HG03097 (cell line): ENCODE data around the gene CDH5.

Source experiments
- ATAC-seq: cut with Tn5 transposase; IDR thresholded peaks from one replicate; pipeline ENCODE4 v1.9.1; 2021; ENCODE audit not compliant: unreplicated experiment, low FRiP score

Gene CDH5

GRCh38 chr16:66409156-66409555 is 42.7 kb downstream of the CDH5 start:
- no peak for ATAC-seq

GRCh38 chr16:66412182-66412581 is 45.7 kb downstream of the CDH5 start:
- no peak for ATAC-seq

DNA sequence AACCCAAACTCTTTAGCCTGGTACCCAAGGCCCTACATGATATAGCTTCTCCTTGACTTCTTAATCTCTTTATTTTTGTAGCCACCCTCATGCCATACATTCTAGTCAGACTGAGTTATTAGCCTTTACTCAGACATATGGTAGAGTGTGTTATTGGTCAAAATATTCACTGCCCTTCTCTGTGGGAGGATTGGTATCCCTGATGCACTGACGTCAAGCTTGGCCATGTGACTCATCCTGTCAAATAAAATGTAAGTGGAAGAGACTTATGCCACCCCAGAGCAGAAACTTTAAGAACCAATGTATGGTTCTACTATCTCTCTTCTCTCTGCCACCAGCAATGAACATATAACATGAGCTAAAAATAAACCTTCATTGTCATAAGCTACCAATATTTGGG is 48.4 kb downstream of the CDH5 start:
- ATAC-seq = no peak

DNA sequence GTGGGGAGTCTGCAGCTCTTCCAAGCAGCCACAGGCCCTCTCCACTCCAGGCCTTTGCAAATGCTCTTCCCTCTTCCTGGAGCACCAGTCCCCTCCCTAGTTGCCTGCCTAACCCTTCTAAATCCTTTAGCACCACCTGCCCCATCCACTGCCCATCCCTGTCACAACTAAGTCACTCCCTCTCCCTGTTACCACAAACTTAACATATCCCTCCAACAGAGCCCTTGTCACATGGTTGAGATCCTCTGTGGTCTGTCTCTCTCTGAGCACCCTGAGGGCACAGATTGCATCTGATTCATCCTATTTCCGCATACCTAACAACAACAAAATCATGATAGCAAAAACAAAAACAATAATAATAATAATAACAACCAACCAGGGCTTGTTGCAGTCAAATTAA is 49.6 kb downstream of the CDH5 start:
- no peak for ATAC-seq

- ATAC-seq = no peak
Observed at GRCh38 chr16:66416939-66417700, 50.6 kb downstream of the CDH5 start.

GRCh38 chr16:66418165-66418962 is 51.9 kb downstream of the CDH5 start:
- ATAC-seq = no peak

- ATAC-seq = no peak
Observed at GRCh38 chr16:66419527-66419926, 53.0 kb downstream of the CDH5 start.

DNA sequence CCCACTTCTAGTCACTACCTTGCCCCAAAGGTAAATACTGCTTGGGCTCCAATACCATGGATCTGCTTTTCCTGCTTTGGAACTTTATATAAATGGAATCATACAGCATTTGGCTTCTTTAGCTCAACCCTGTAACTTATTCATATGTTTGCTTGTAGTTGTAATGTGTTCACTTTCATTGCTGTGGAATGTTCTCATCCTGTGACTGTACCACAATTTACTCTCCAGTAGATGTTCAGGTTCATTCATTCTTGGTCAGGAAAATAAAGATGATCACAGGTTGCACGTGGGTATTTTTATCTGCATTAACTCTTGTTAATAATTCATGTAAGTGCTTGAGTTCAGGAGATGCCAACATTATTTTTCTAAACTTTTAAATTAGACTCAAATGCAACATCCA is 53.9 kb downstream of the CDH5 start:
- ATAC-seq = no peak

DNA sequence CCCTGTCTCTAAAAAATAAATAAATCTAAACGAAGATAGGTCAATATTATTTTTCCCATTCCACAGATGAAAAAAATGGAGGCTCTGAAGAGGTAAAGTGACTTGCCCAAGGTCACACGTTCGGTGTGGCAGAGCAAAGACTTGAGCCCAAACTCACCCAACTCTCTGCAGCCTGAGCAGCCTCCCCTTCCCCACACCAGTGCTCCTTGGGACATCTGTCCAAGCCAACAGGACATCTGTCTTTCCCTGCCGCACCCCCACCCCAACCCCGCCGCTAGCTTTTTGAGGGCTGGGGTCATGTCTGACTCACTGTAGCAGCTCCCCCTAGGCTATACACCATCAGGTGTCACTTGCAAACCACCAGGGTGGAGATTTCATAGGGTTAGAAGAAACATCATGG is 55.4 kb downstream of the CDH5 start:
- no peak for ATAC-seq

DNA sequence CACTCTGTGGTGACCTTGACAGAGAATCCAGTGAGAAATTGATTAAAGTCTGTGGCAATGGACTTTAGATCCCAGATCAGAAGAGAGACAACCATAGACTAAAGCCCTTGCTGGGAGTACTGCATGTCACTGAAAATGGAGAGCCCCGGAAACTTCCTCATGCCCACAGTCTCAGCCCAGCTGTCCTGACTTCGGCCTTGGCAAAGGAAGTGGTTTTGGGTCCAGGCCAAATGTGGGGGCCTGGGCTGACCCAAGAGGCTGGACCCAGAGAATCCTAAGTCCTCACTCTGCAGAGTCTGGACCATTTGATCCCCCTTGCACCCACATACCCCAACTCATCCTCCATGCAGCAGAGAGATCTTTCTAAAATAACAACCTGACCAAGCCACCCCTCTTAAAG is 55.9 kb downstream of the CDH5 start:
- no peak for ATAC-seq

GRCh38 chr16:66423177-66423576 is 56.7 kb downstream of the CDH5 start:
- no peak for ATAC-seq

GRCh38 chr16:66425651-66426050 is 59.2 kb downstream of the CDH5 start:
- no peak for ATAC-seq

DNA sequence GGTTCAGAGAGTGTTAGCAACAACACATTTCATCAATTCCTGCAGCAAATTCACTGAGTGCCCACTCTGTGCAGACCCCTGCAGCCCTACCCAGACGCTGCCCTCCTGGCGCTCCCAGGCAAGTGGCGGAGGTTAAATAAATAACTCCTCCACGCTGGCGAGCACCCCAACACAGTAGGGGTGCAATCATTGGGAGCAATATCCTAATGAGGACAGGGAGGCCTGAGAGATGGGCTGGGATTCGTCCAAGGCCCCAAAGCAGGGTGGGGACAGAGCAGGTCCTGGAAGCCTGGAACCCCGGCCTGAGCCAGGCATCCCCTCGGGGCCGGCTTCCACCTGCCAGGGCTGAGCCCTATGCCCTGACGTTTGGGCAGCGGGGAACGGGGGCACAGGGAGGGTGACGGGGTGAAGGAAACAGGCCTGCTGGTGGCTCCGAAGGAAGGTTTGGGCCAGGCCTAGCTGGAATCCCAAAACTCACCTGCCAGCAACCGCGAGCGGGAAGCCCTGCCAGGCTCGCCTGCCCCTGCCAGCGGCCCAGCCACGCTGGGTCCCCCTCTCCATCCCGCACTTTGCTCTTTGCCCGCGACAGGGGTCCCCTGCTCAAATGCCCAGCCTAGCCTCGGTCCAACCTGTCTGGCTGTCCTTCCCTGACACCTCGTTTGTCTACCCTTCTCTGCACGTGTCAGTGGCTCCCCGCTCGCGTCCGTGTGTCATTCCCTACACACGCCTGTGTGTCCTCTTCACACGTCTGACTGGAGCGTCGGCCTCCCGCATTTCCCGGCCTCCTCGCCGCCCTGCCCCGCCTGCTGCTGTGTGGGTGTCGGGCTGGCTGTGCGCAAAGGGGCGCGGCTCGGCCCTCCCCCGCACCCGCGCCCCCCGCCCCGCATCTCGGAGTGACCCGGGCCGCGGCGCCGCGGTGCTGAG is 59.9 kb downstream of the CDH5 start:
- no peak for ATAC-seq

DNA sequence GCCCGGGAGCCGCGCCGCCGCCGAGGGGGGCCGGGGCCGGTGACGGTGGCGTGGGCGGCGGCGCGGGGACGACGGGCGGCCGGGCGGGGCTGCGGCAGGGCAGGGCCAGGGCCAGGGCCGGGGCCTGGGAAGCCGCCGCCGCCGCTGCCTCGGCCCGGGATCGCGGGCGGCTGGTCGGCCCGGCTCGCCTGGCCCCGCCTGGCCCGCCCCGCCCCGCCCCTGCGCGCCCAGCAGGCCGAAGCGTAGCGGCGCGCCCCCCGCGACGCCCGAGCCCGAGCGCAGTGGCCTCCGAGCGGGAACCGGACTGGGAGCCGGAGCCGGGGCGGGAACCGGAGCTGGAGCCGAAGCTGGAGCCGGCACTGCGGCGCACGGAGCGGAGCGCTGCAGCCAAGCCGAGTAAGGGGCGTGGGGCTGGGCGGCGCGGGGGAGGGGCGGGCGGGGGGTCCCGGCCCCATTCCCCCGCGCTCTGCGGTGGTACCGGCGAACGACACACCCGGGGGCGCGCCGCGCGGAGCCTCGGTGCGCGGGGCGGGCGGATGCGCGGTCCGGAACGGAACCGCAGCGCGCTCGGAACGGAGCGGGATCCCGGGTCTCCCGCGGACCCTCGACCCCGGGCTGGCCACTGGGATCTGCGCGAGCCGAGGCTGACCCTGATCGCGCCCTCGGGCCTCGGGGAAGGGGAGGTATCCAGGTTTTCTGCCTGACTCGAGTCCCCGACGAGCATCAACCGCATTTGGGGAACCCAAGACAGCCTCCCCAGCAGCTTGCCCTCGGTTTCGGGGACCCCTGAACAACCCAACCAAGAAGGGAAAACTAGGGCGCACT is 60.8 kb downstream of the CDH5 start, which contains the start of gene BEAN1:
TSS of gene BEAN1 (plus strand) at position 260 of the 825 bp plus-strand sequence. CDS start 10,382 bp downstream, outside the sequence.
- ATAC-seq = no peak

GRCh38 chr16:66427871-66428681 is 61.6 kb downstream of the CDH5 start:
- no peak for ATAC-seq

DNA sequence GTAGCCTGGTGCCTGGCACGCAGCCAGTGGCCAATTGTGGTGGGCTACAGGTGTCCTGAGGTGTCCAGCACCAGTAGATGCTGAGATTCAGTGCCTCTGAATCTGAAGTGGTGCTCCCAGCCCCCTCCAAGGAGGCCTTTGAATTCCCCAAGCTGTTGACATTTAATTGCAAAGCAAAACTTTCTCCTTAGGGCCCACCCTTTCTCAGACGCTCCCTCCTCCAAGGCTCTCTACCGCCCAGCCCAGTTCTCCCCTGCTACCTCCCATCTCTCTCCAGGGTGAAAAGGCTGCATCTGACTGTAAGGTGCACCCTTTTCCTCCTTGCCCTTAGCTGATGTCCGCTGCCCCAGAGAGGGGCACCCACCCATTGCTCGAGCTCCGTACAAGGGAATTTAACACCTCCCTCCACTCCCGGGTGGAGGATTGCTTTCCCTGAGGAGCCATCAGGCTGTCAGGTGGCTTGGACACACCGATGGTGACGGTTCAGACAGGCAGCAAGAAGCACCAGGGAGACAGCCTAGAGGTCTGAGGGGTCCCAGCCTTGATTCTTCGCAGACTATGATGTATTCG is 62.3 kb downstream of the CDH5 start:
- ATAC-seq = no peak

GRCh38 chr16:66429290-66429962 is 62.9 kb downstream of the CDH5 start:
- no peak for ATAC-seq

GRCh38 chr16:66430214-66430613 is 63.7 kb downstream of the CDH5 start:
- ATAC-seq = no peak
